ENCODE measurements around the gene RAB13.
A peak's percentile ranks its signal among the peaks of the same experiment; 100 is the strongest.
"Not testable (repeated sequence)": the region's sequence is repeated elsewhere in the genome, so short reads cannot be mapped to it uniquely, and the experiment has no call there.

RAB13 gene

GRCh38 chr1:153985941-153986761, at the start of gene RAB13:
TSS of gene RAB13 (minus strand) at chr1:153986339. CDS start at chr1:153986236, 103 bp downstream.
- TF ChIP-seq CTCF (IDR thresholded peaks at IDR 0.05; ENCODE audit: low read depth, low read length): no peak
- H3K4me3 ChIP-seq (ENCODE audit: low read depth, low read length): peak within 1 kb of the TSS; percentile 66

GRCh38 chr1:154033697-154034096, 47.6 kb upstream of the RAB13 start:
- not testable (repeated sequence) for H3K4me3 ChIP-seq (ENCODE audit: low read depth, low read length)

- TF ChIP-seq CTCF (IDR thresholded peaks at IDR 0.05; ENCODE audit: low read depth, low read length): no peak
- no peak overlapping the region for H3K4me3 ChIP-seq (ENCODE audit: low read depth, low read length)
Observed at GRCh38 chr1:154019940-154020339, 33.8 kb upstream of the RAB13 start.

GRCh38 chr1:154019269-154019668, 33.1 kb upstream of the RAB13 start:
- TF ChIP-seq CTCF (IDR thresholded peaks at IDR 0.05; ENCODE audit: low read depth, low read length): no peak
- H3K4me3 ChIP-seq (ENCODE audit: low read depth, low read length): no peak overlapping the region

- no peak overlapping the region for H3K4me3 ChIP-seq (ENCODE audit: low read depth, low read length)
- no peak for TF ChIP-seq CTCF (IDR thresholded peaks at IDR 0.05; ENCODE audit: low read depth, low read length)
Observed at GRCh38 chr1:154014154-154014907, 28.2 kb upstream of the RAB13 start.

- H3K4me3 ChIP-seq (ENCODE audit: low read depth, low read length): not testable (repeated sequence)
Observed at GRCh38 chr1:154012543-154012942, 26.4 kb upstream of the RAB13 start.

GRCh38 chr1:154012129-154012528, 26.0 kb upstream of the RAB13 start:
- TF ChIP-seq CTCF (IDR thresholded peaks at IDR 0.05; ENCODE audit: low read depth, low read length): no peak
- H3K4me3 ChIP-seq (ENCODE audit: low read depth, low read length): no peak overlapping the region

- TF ChIP-seq CTCF (IDR thresholded peaks at IDR 0.05; ENCODE audit: low read depth, low read length): no peak
- H3K4me3 ChIP-seq (ENCODE audit: low read depth, low read length): no peak overlapping the region
Observed at GRCh38 chr1:154006136-154006535, 20.0 kb upstream of the RAB13 start.
